HepG2 (cell line): ENCODE results near the gene DHH. TPM values are rescaled to one million over a fixed set of nuclear protein-coding genes. Genes with fewer than 3 reads are reported as not detected.

Experiments
- AHR ChIP-seq: IDR thresholded peaks from 2 replicates; pipeline ENCODE4 v1.6.1; 2018; ENCODE audit warnings: missing genetic modification reagents, missing compliant biosample characterization
- ATF7 ChIP-seq, 2 experiments: fragments of 450-650 bp in 1 of 2; sonication (generic) in 1 of 2; formaldehyde crosslinking in 1 of 2; IDR thresholded peaks; 2 replicates each; pipeline versions ENCODE4 v1.4.0 to v1.6.1; 2016 to 2020; ENCODE audit warnings: antibody characterized with exemption in 1 of 2, mild to moderate bottlenecking in 1 of 2, missing genetic modification reagents in 1 of 2
- FOXP1 ChIP-seq, 2 experiments: fragments of 450-650 bp in 1 of 2; IDR thresholded peaks; 2 replicates each; pipeline ENCODE4 v1.6.1; 2017 to 2018; ENCODE audit warnings: antibody characterized with exemption in 1 of 2
- GATA4 ChIP-seq: sonication (generic); IDR thresholded peaks from 2 replicates; pipeline ENCODE4 v1.6.1; 2016; ENCODE audit warnings: antibody characterized with exemption, low read depth, borderline replicate concordance
- HDAC2 ChIP-seq: sonication (generic); formaldehyde crosslinking; IDR thresholded peaks from 2 replicates; pipeline ENCODE4 v1.4.0; 2020; ENCODE audit warnings: missing genetic modification reagents
- KAT8 ChIP-seq: IDR thresholded peaks from 2 replicates; pipeline ENCODE4 v1.6.1; 2016; ENCODE audit warnings: missing genetic modification reagents, missing compliant biosample characterization
- KLF15 ChIP-seq: sonication (generic); formaldehyde crosslinking; IDR thresholded peaks from 2 replicates; pipeline ENCODE4 v1.8.1; 2023; ENCODE audit warnings: borderline replicate concordance, mild to moderate bottlenecking, inconsistent platforms, missing genetic modification reagents, mixed read lengths
- NAIF1 ChIP-seq: sonication (generic); formaldehyde crosslinking; IDR thresholded peaks from 2 replicates; pipeline ENCODE4 v1.5.0; 2020; ENCODE audit warnings: mild to moderate bottlenecking, missing genetic modification reagents, borderline replicate concordance
- NFIC ChIP-seq: IDR thresholded peaks from 2 replicates; pipeline ENCODE4 v1.6.1; 2012; ENCODE audit warnings: mild to moderate bottlenecking, low read length, inconsistent platforms
- PAF1 ChIP-seq: IDR thresholded peaks from 2 replicates; pipeline ENCODE4 v1.6.1; 2016; ENCODE audit warnings: missing genetic modification reagents, missing compliant biosample characterization
- PRMT3 ChIP-seq: sonication (generic); formaldehyde crosslinking; IDR thresholded peaks from 2 replicates; pipeline ENCODE4 v1.8.1; 2022; ENCODE audit warnings: low read depth, mild to moderate bottlenecking, moderate library complexity, missing genetic modification reagents, borderline replicate concordance
- RARG ChIP-seq: sonication (generic); formaldehyde crosslinking; IDR thresholded peaks from 2 replicates; pipeline ENCODE4 v1.4.0; 2020; ENCODE audit warnings: low read depth, mild to moderate bottlenecking, missing genetic modification reagents
- TMF1 ChIP-seq: sonication (generic); formaldehyde crosslinking; IDR thresholded peaks from 2 replicates; pipeline ENCODE4 v1.8.1; 2022; ENCODE audit warnings: low read depth, missing genetic modification reagents
- U2AF1 ChIP-seq: fragments of 200-400 bp; formaldehyde crosslinking; optimal IDR thresholded peaks from 2 replicates; pipeline ENCODE3; 2017; ENCODE audit warnings: mild to moderate bottlenecking, low read depth, low read length
- ZNF142 ChIP-seq: sonication (generic); formaldehyde crosslinking; IDR thresholded peaks from 2 replicates; pipeline ENCODE4 v1.4.0; 2020; ENCODE audit warnings: missing genetic modification reagents
- ZNF230 ChIP-seq: sonication (generic); formaldehyde crosslinking; IDR thresholded peaks from 2 replicates; pipeline ENCODE4 v1.4.0; 2020; ENCODE audit warnings: mild to moderate bottlenecking, missing genetic modification reagents
- ZNF343 ChIP-seq: sonication (generic); formaldehyde crosslinking; IDR thresholded peaks from 2 replicates; pipeline ENCODE4 v1.4.0; 2020; ENCODE audit warnings: mild to moderate bottlenecking, missing genetic modification reagents
- ZNF510 ChIP-seq: sonication (generic); formaldehyde crosslinking; IDR thresholded peaks from 2 replicates; pipeline ENCODE4 v1.4.0; 2020; ENCODE audit warnings: low read depth, mild to moderate bottlenecking, missing genetic modification reagents
- ZNF513 ChIP-seq: sonication (generic); formaldehyde crosslinking; conservative IDR thresholded peaks from 2 replicates; pipeline ENCODE4 v1.5.0; 2020; ENCODE audit warnings: missing genetic modification reagents
- ZNF619 ChIP-seq: sonication (generic); formaldehyde crosslinking; IDR thresholded peaks from 2 replicates; pipeline ENCODE4 v1.4.0; 2020; ENCODE audit warnings: mild to moderate bottlenecking, missing genetic modification reagents
- ZNF800 ChIP-seq: sonication (generic); formaldehyde crosslinking; IDR thresholded peaks from 2 replicates; pipeline ENCODE4 v1.4.0; 2020; ENCODE audit warnings: missing genetic modification reagents
- polyA plus RNA-seq, 8 experiments: library from polyadenylated mRNA; depleted of rRNA in 3 of 8; stranded (reverse) in 7 of 8; unstranded in 1 of 8; fragments of >200 nt; fragmentation: Illumina TruSeq in 4 of 8; extraction: Trizol in 4 of 8; gene quantifications; 2 replicates each; pipeline versions ENCODE4 v1.2.1 to v1.2.3, GENCODE V29; 2011 to 2016; ENCODE audit warnings: low read depth in 4 of 8, missing spikeins in 1 of 8, mixed read lengths in 1 of 8; ENCODE audit not compliant: insufficient read depth in 1 of 8
- total RNA-seq, 5 experiments: library from RNA; depleted of rRNA; stranded (reverse); fragments of >200 nt; fragmentation: Illumina TruSeq; extraction: Trizol; gene quantifications; 2 replicates each; pipeline ENCODE4 v1.2.3, GENCODE V29; 2016; ENCODE audit warnings: low read depth in 1 of 5

The DHH gene
- total and polyA plus RNA-seq, 2 of the 13 experiments (the other 11 are each of a cell fraction or from before 2014, with no cell fraction given) = not detected

GRCh38 chr12:49131051-49131893 lies 36.7 kb upstream of the DHH start, which contains the start of gene TUBA1B (continued):
- TF ChIP-seq ZNF142 (CRISPR knock-in tag) (no peak; the same call in 1 of the 2 replicates), ZNF800 (CRISPR knock-in tag) (peak; percentile 77), ATF7 (IDR thresholded peaks at IDR 0.05) (no peak), ATF7 (CRISPR knock-in tag; IDR thresholded peaks at IDR 0.05) (no peak), KLF15 (CRISPR knock-in tag) (no peak), GATA4 (peak; percentile 84), FOXP1 (IDR thresholded peaks at IDR 0.05) (no peak), FOXP1 (CRISPR knock-in tag; IDR thresholded peaks at IDR 0.05) (no peak), ZNF343 (CRISPR knock-in tag) (no peak), NFIC (no peak), KAT8 (CRISPR knock-in tag) (peak; percentile 49), HDAC2 (no peak), ZNF230 (CRISPR knock-in tag) (no peak), U2AF1 (peak; percentile 98), ZNF513 (no peak), NAIF1 (CRISPR knock-in tag) (no peak), ZNF619 (CRISPR knock-in tag) (no peak), ZNF510 (no peak; the same call in 1 of the 2 replicates), PAF1 (no peak), AHR (no peak), RARG (no peak), TMF1 (CRISPR knock-in tag) (peak; percentile 63; the same call in 1 of the 2 replicates), PRMT3 (CRISPR knock-in tag) (peak; percentile 27)
